Osteoblast (primary cell): ENCODE results near the gene TYR. TPM values are rescaled to one million over a fixed set of nuclear protein-coding genes. Genes with fewer than 3 reads are reported as not detected.

Experiments
- DNase-seq: peaks from one replicate; pipeline ENCODE4 v3.0.0; 2011; ENCODE audit warnings: low spot score, mixed read lengths; ENCODE audit not compliant: insufficient read length; ENCODE audit errors: missing footprints
- H2AFZ ChIP-seq: 2 replicates; pipeline ENCODE4 v1.6.0; 2011; ENCODE audit warnings: mild to moderate bottlenecking, low read length
- H3K27ac ChIP-seq: 2 replicates; pipeline ENCODE4 v1.5.1; 2011; ENCODE audit warnings: mild to moderate bottlenecking, low read depth, low read length, moderate library complexity
- H3K27me3 ChIP-seq: 2 replicates; pipeline ENCODE4 v1.6.0; 2012; ENCODE audit warnings: mild to moderate bottlenecking, control low read depth, inconsistent platforms, low read length, moderate library complexity; ENCODE audit not compliant: insufficient read depth
- H3K36me3 ChIP-seq: 2 replicates; pipeline ENCODE4 v1.5.1; 2011; ENCODE audit warnings: mild to moderate bottlenecking, low read length, control low read depth, moderate library complexity; ENCODE audit not compliant: insufficient read depth
- H3K4me1 ChIP-seq: 2 replicates; pipeline ENCODE4 v1.5.1; 2011; ENCODE audit warnings: mild to moderate bottlenecking, low read length, control low read depth, moderate library complexity; ENCODE audit not compliant: insufficient read depth
- H3K4me2 ChIP-seq: 2 replicates; pipeline ENCODE4 v1.6.0; 2011; ENCODE audit warnings: mild to moderate bottlenecking, low read length; ENCODE audit not compliant: insufficient read depth
- H3K4me3 ChIP-seq: fragments of 200-600 bp; sonication (generic); 3 replicates; pipeline ENCODE4 v1.5.1; 2012; ENCODE audit warnings: mild to moderate bottlenecking, low read length, inconsistent platforms; ENCODE audit not compliant: insufficient read depth
- H3K79me2 ChIP-seq: 2 replicates; pipeline ENCODE4 v1.6.0; 2012; ENCODE audit warnings: mild to moderate bottlenecking, low read length, control low read depth, inconsistent platforms; ENCODE audit not compliant: insufficient read depth
- H3K9me3 ChIP-seq: 2 replicates; pipeline ENCODE4 v1.5.1; 2011; ENCODE audit warnings: low read depth, low read length, control low read depth
- H4K20me1 ChIP-seq: 2 replicates; pipeline ENCODE4 v1.6.0; 2012; ENCODE audit warnings: mild to moderate bottlenecking, low read length, control low read depth; ENCODE audit not compliant: insufficient read depth
- total RNA-seq: library from RNA; depleted of rRNA; stranded (reverse); fragments of >200 nt; gene quantifications from 2 replicates; pipeline ENCODE4 v1.2.3, GENCODE V29; 2012
- TF ChIP-seq, protein P1 (sequence below): IDR thresholded peaks from 2 replicates; pipeline ENCODE4 v1.5.1; 2011; ENCODE audit warnings: mild to moderate bottlenecking, low read depth, low read length, moderate library complexity; ENCODE audit errors: extremely low read depth

TYR gene
- total RNA-seq, 1 donor, result not detected

DNA sequence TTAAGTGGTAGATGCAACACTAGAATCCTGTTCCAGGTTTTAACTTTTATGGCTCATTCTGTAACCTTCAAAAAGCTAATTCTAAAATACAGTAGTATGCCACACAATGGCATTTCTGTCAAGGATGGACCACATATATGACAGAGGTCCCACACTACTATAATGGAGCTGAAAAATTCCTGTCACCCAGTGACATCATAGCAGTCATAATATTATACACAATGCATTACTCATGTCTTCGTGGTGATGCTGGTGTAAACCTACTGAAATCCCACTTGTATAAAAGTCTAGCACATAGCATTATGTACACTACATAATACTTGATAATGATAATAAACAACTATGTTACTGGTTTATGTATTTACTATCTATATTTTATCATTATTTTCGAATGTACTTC lies 12.1 kb downstream of the TYR start:
- H2AFZ ChIP-seq, result no peak overlapping the region
- no peaks in the 10 kb centered on the region for H3K79me2 ChIP-seq
- no peak overlapping the region for H3K4me3 ChIP-seq
- no peak for DNase-seq
- H3K36me3 ChIP-seq, result no peaks in the 10 kb centered on the region
- no peaks in the 10 kb centered on the region for H4K20me1 ChIP-seq
- no peaks in the 10 kb centered on the region for H3K27me3 ChIP-seq
- H3K4me1 ChIP-seq, result no peaks in the 10 kb centered on the region
- TF ChIP-seq, protein P1, sequence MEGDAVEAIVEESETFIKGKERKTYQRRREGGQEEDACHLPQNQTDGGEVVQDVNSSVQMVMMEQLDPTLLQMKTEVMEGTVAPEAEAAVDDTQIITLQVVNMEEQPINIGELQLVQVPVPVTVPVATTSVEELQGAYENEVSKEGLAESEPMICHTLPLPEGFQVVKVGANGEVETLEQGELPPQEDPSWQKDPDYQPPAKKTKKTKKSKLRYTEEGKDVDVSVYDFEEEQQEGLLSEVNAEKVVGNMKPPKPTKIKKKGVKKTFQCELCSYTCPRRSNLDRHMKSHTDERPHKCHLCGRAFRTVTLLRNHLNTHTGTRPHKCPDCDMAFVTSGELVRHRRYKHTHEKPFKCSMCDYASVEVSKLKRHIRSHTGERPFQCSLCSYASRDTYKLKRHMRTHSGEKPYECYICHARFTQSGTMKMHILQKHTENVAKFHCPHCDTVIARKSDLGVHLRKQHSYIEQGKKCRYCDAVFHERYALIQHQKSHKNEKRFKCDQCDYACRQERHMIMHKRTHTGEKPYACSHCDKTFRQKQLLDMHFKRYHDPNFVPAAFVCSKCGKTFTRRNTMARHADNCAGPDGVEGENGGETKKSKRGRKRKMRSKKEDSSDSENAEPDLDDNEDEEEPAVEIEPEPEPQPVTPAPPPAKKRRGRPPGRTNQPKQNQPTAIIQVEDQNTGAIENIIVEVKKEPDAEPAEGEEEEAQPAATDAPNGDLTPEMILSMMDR, result no peak
- H3K9me3 ChIP-seq, result no peaks in the 10 kb centered on the region
- no peak overlapping the region for H3K4me2 ChIP-seq
- H3K27ac ChIP-seq, result no peak overlapping the region

DNA sequence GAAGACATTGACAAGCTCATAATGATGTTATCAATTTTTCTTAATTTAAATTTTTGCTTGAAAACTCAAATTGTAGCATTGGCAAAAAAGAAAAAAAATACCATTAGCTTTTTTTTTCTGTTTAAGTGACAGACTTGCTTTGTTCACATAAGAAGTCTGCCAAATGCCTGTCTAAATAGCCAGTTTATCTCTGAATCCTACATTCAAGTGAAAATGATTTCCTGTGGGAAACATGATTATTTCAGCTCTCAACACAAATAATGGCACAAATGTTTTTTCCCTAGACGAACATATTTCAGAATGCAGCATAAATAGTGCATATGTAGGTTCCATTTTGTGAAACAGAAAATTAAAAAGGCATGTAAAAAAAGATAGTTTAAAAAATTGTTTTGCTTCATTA lies 23.5 kb downstream of the TYR start:
- Histone ChIP-seq H3K9me3 (no peaks in the 10 kb centered on the region), H3K4me2 (no peak overlapping the region), H3K27ac (no peak overlapping the region), H3K4me1 (no peaks in the 10 kb centered on the region), H4K20me1 (no peaks in the 10 kb centered on the region), H3K79me2 (no peaks in the 10 kb centered on the region), H3K4me3 (no peak overlapping the region), H3K27me3 (no peaks in the 10 kb centered on the region), H2AFZ (no peak overlapping the region), H3K36me3 (no peaks in the 10 kb centered on the region)
- no peak for DNase-seq
- TF ChIP-seq, protein P1, result no peak

DNA sequence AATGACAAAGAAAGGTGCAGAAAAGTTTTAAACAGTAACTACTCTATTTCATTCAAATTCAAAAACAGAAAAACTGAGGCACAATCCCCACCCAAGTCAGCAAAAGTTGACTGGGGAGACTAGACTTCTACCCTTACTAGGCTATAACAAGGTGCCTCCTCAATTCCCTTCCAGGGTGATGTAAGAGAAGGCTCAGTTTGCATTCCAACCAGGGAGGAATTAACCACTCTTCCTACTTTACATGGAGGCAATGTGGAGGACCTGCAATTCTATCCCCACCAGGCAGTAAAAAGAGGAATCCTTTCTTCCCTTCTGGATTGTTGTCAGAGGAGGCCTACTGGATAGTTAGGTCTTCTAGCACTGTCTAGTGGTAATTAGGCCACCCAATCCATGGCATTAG lies 26.1 kb downstream of the TYR start:
- Histone ChIP-seq H3K4me1 (no peaks in the 10 kb centered on the region), H3K27ac (no peak overlapping the region), H3K4me2 (no peak overlapping the region), H3K27me3 (no peaks in the 10 kb centered on the region), H3K4me3 (no peak overlapping the region), H3K79me2 (no peaks in the 10 kb centered on the region), H3K9me3 (no peaks in the 10 kb centered on the region), H3K36me3 (no peaks in the 10 kb centered on the region), H2AFZ (no peak overlapping the region), H4K20me1 (no peaks in the 10 kb centered on the region)
- no peak for DNase-seq
- TF ChIP-seq, protein P1, result no peak

DNA sequence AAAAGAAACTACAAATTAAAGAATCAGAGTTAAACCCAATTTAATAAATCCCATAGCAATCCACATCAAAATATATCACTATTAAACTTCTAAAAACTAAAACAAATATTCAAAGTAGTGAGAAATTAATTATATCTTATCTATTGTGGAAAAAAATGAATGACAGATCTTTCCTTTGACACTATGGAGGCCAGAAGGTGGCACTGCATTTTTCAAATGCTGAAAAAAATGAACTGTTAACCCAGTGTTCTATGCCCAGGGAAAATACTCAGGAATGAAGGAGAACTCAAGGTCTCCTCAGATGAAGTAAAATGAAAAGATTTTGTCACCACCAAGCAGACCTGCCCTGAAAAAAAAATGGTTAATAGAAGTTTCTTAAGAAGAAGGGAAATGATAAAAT lies 27.7 kb downstream of the TYR start:
- Histone ChIP-seq H3K4me3 (no peak overlapping the region), H3K79me2 (no peaks in the 10 kb centered on the region), H3K27me3 (no peaks in the 10 kb centered on the region), H3K4me2 (no peak overlapping the region), H3K9me3 (no peaks in the 10 kb centered on the region), H3K27ac (no peak overlapping the region), H2AFZ (no peak overlapping the region), H4K20me1 (no peaks in the 10 kb centered on the region), H3K36me3 (no peaks in the 10 kb centered on the region), H3K4me1 (no peaks in the 10 kb centered on the region)
- TF ChIP-seq, protein P1, result peak; percentile 16
- DNase-seq, result no peak
